ENCODE results near the gene DCHS2. TPM values are rescaled to one million over a fixed set of nuclear protein-coding genes. Genes with fewer than 3 reads are reported as not detected.

Gene DCHS2
- polyA plus RNA-seq, 3 donors, result not detected

GRCh38 chr4:154454710-154455109 lies 36.9 kb downstream of the DCHS2 start:
- Histone ChIP-seq H3K4me1 (ENCODE audit: control insufficient read depth in 1 of 2, insufficient read depth in 2 of 2, low read length in 2 of 2) (no peaks in the 10 kb centered on the region), H3K9me3 (replicated peaks in 1 of 2; ENCODE audit: control insufficient read depth in 1 of 2, insufficient read depth in 1 of 2, low read length in 2 of 2) (peaks cover 0 to 2% of the 10 kb centered on the region in 2 donors), H3K79me2 (ENCODE audit: insufficient read depth, low read length) (no peaks in the 10 kb centered on the region), H2AFZ (ENCODE audit: insufficient read depth, low read depth, low read length, poor library complexity, severe bottlenecking) (no peak overlapping the region), H3K27me3 (ENCODE audit: control insufficient read depth in 2 of 2, insufficient read depth in 2 of 2, low read length in 2 of 2) (no peaks in the 10 kb centered on the region), H4K20me1 (ENCODE audit: insufficient read depth, low read length) (no peaks in the 10 kb centered on the region), H3K27ac (ENCODE audit: low read depth in 1 of 2, low read length in 2 of 2) (no peak overlapping the region), H3K36me3 (replicated peaks in 1 of 2; ENCODE audit: control insufficient read depth in 1 of 2, insufficient read depth in 2 of 2, low read length in 2 of 2) (no peaks in the 10 kb centered on the region), H3K9ac (ENCODE audit: insufficient read depth, low read length, poor library complexity, severe bottlenecking) (no peak overlapping the region), H3K4me2 (replicated peaks; ENCODE audit: extremely low read depth, low read length, poor library complexity, severe bottlenecking) (no peak overlapping the region), H3K4me3 (replicated peaks in 1 of 3; ENCODE audit: low read depth in 2 of 3, low read length in 3 of 3) (no peak overlapping the region)
- DNase-seq, result no peak
- H3K9me3 Mint-ChIP-seq, result peaks cover 0 to 9% (median 0%) of the 10 kb centered on the region in 7 donors
- H3K27ac Mint-ChIP-seq, result no peak overlapping the region
- no peaks in the 10 kb centered on the region for H3K4me1 Mint-ChIP-seq
- no peak for TF ChIP-seq CTCF (IDR thresholded peaks at IDR 0.05)
- peaks cover 2 to 4% (median 3%) of the 10 kb centered on the region in 3 donors for H3K27me3 Mint-ChIP-seq (ENCODE audit: low read depth in 3 of 3)
- H3K4me3 Mint-ChIP-seq, result no peak overlapping the region
- H3K36me3 Mint-ChIP-seq, result no peaks in the 10 kb centered on the region
- intact Hi-C loops (cut with micrococcal nuclease), result no loop called here

DNA sequence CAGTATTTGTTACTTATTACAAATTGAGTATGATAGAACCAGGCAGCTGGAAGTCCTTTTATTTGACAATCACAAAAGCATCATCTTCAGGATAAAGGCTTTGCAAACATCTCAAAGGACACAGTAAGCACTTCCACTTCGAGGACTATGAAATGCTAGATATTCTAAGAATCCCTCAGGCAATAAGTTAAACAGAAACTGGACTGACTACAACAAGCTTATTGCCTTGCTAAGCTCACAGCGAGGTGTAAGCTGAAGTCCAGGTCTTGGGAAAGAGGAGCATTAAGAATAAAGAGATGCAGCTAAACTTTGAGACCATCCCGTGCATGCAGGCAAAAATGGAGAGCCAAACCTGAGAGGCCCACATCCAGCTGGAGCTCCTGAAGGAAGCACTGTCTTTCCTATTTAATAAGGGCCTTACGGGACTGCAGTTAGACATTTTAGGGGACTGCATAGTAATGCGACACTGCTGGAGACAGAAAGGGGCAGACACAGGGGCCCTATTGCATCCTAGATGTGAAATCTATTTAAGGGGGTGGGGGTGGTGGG lies 38.7 kb downstream of the DCHS2 start:
- no peak overlapping the region for H2AFZ ChIP-seq (ENCODE audit: insufficient read depth, low read depth, low read length, poor library complexity, severe bottlenecking)

More for the DNA sequence above, 38.7 kb downstream of the DCHS2 start:
- Histone ChIP-seq H3K36me3 (replicated peaks in 1 of 2; ENCODE audit: control insufficient read depth in 1 of 2, insufficient read depth in 2 of 2, low read length in 2 of 2) (no peaks in the 10 kb centered on the region), H3K4me1 (ENCODE audit: control insufficient read depth in 1 of 2, insufficient read depth in 2 of 2, low read length in 2 of 2) (no peaks in the 10 kb centered on the region), H3K4me3 (replicated peaks in 1 of 3; ENCODE audit: low read depth in 2 of 3, low read length in 3 of 3) (no peak overlapping the region), H3K9ac (ENCODE audit: insufficient read depth, low read length, poor library complexity, severe bottlenecking) (no peak overlapping the region), H3K4me2 (replicated peaks; ENCODE audit: extremely low read depth, low read length, poor library complexity, severe bottlenecking) (no peak overlapping the region), H3K79me2 (ENCODE audit: insufficient read depth, low read length) (no peaks in the 10 kb centered on the region), H3K27ac (ENCODE audit: low read depth in 1 of 2, low read length in 2 of 2) (no peak overlapping the region), H3K9me3 (replicated peaks in 1 of 2; ENCODE audit: control insufficient read depth in 1 of 2, insufficient read depth in 1 of 2, low read length in 2 of 2) (peaks cover 0 to 2% of the 10 kb centered on the region in 2 donors), H3K27me3 (ENCODE audit: control insufficient read depth in 2 of 2, insufficient read depth in 2 of 2, low read length in 2 of 2) (no peaks in the 10 kb centered on the region), H4K20me1 (ENCODE audit: insufficient read depth, low read length) (no peaks in the 10 kb centered on the region)
- no peak for TF ChIP-seq CTCF (IDR thresholded peaks at IDR 0.05)
- intact Hi-C loops (cut with micrococcal nuclease), result no loop called here
- H3K36me3 Mint-ChIP-seq, result no peaks in the 10 kb centered on the region
- 95% methylated on average over 4 of the region's 5 CpGs for WGBS (ENCODE audit: insufficient coverage)
- peaks cover 0 to 2% (median 2%) of the 10 kb centered on the region in 3 donors for H3K27me3 Mint-ChIP-seq (ENCODE audit: low read depth in 3 of 3)
- H3K4me3 Mint-ChIP-seq, result no peak overlapping the region
- H3K4me1 Mint-ChIP-seq, result no peaks in the 10 kb centered on the region
- DNase-seq, result no peak
- peaks cover 0 to 7% (median 0%) of the 10 kb centered on the region in 7 donors for H3K9me3 Mint-ChIP-seq
- H3K27ac Mint-ChIP-seq, result no peak overlapping the region

Measured in CD14-positive monocyte (primary cell).